B cell (primary cell): ENCODE measurements around the gene WWTR1. TPM values are rescaled to one million over a fixed set of nuclear protein-coding genes. Genes with fewer than 3 reads are reported as not detected.

ENCODE experiments used
- ATAC-seq: fragments of 200-7000 bp; cut with Tn5 transposase; one replicate; pipeline ENCODE4 v1.10.0; 2021; ENCODE audit warnings: low read depth, mild to moderate bottlenecking, moderate number of reproducible peaks, moderate library complexity
- CTCF ChIA-PET: fragments of 350-600 bp; sonication (Branson Sonifier 250); formaldehyde crosslinking; loops from one replicate; lab custom pipeline; 2021; ENCODE audit warnings: antibody characterized with exemption, inconsistent platforms; lab: Charles Lee
- POLR2A ChIA-PET: fragments of 350-600 bp; sonication (Branson Sonifier 250); formaldehyde crosslinking; loops from one replicate; lab custom pipeline; 2021; ENCODE audit warnings: antibody characterized with exemption; lab: Charles Lee
- DNase-seq: peaks from one replicate; pipeline ENCODE4 v3.0.0; 2013
- H2AFZ ChIP-seq: 2 replicates; pipeline ENCODE4 v1.6.1; 2012; ENCODE audit warnings: mild to moderate bottlenecking, low read depth, low read length; ENCODE audit not compliant: insufficient read depth, poor library complexity, severe bottlenecking
- H3K27ac ChIP-seq, 2 donors: 1 replicate in 1 of 2; 2 replicates in 1 of 2; pipeline ENCODE4 v1.5.1; 2012 to 2013; ENCODE audit warnings: low read length in 2 of 2, mild to moderate bottlenecking in 2 of 2, moderate library complexity in 1 of 2
- H3K27me3 ChIP-seq, 4 experiments: fragments of 200-600 bp in 1 of 4; sonication (generic) in 1 of 4; replicated peaks in 1 of 4; 1 replicate in 2 of 4; 2 replicates in 2 of 4; pipeline versions ENCODE4 v1.6.1 to v1.7.0; 2013 to 2016; ENCODE audit warnings: low read length in 3 of 4, mild to moderate bottlenecking in 2 of 4, mixed read lengths in 1 of 4, moderate library complexity in 1 of 4; ENCODE audit not compliant: insufficient read depth in 4 of 4, control insufficient read depth in 3 of 4; ENCODE audit errors: control extremely low read depth in 1 of 4
- H3K36me3 ChIP-seq, 2 experiments: replicated peaks in 1 of 2; 1 replicate in 1 of 2; 2 replicates in 1 of 2; pipeline versions ENCODE4 v1.6.1 to v1.7.1; 2013; ENCODE audit warnings: low read length in 1 of 2; ENCODE audit not compliant: insufficient read depth in 2 of 2, control insufficient read depth in 1 of 2; ENCODE audit errors: control extremely low read depth in 1 of 2, extremely low read depth in 1 of 2
- H3K4me1 ChIP-seq, 2 donors: fragments of 200-600 bp in 1 of 2; sonication (generic) in 1 of 2; 1 replicate in 1 of 2; 2 replicates in 1 of 2; pipeline versions ENCODE4 v1.5.1 to v1.6.1; 2013 to 2017; ENCODE audit warnings: low read length in 2 of 2; ENCODE audit not compliant: control insufficient read depth in 2 of 2, insufficient read depth in 2 of 2
- H3K4me2 ChIP-seq: replicated peaks from 2 replicates; pipeline ENCODE3; 2012; ENCODE audit warnings: mild to moderate bottlenecking, low read depth, low read length; ENCODE audit not compliant: poor library complexity, severe bottlenecking
- H3K4me3 ChIP-seq, 5 experiments: fragments of 200-600 bp in 1 of 5; sonication (generic) in 1 of 5; 1 replicate in 3 of 5; 2 replicates in 2 of 5; pipeline versions ENCODE4 v1.5.1 to v1.7.0; 2011 to 2016; ENCODE audit warnings: low read length in 4 of 5, mild to moderate bottlenecking in 4 of 5, low read depth in 2 of 5, control low read depth in 1 of 5, moderate library complexity in 1 of 5; ENCODE audit not compliant: insufficient read depth in 1 of 5; ENCODE audit errors: control extremely low read depth in 1 of 5, extremely low read depth in 1 of 5
- H3K79me2 ChIP-seq: fragments of 200-600 bp; sonication (generic); one replicate; pipeline ENCODE4 v1.6.0; 2016; ENCODE audit warnings: low read length; ENCODE audit not compliant: control insufficient read depth, insufficient read depth
- H3K9ac ChIP-seq: fragments of 200-600 bp; sonication (generic); 2 replicates; pipeline ENCODE4 v1.6.1; 2017; ENCODE audit warnings: mild to moderate bottlenecking, low read length, moderate library complexity
- H3K9me3 ChIP-seq, 3 donors: one replicate each; pipeline versions ENCODE4 v1.6.1 to v1.7.1; 2013; ENCODE audit warnings: low read length in 2 of 3; ENCODE audit not compliant: control insufficient read depth in 2 of 3, insufficient read depth in 1 of 3; ENCODE audit errors: control extremely low read depth in 1 of 3
- H4K20me1 ChIP-seq: 2 replicates; pipeline ENCODE4 v1.6.0; 2012; ENCODE audit warnings: mild to moderate bottlenecking, low read length; ENCODE audit not compliant: insufficient read depth, control insufficient read depth, poor library complexity, severe bottlenecking
- H3K27ac Mint-ChIP-seq: one replicate; pipeline ENCODE4 v1.8.0; 2021; ENCODE audit warnings: mixed read lengths
- H3K27me3 Mint-ChIP-seq: one replicate; pipeline ENCODE4 v1.8.0; 2021; ENCODE audit warnings: mixed read lengths
- H3K4me1 Mint-ChIP-seq: one replicate; pipeline ENCODE4 v1.8.0; 2021; ENCODE audit warnings: mixed read lengths
- H3K4me3 Mint-ChIP-seq: one replicate; pipeline ENCODE4 v1.8.0; 2021; ENCODE audit warnings: mixed read lengths
- H3K9me3 Mint-ChIP-seq: one replicate; pipeline ENCODE4 v1.8.0; 2022; ENCODE audit warnings: mixed read lengths; ENCODE audit not compliant: insufficient read depth
- CTCF ChIP-seq: fragments of 200-600 bp; IDR thresholded peaks from one replicate; pipeline ENCODE4 v1.8.0; 2022; ENCODE audit warnings: antibody characterized with exemption, mild to moderate bottlenecking
- EZH2 ChIP-seq: IDR thresholded peaks from 2 replicates; pipeline ENCODE4 v1.6.1; 2012; ENCODE audit warnings: borderline replicate concordance, low read depth, mild to moderate bottlenecking, moderate library complexity, low read length; ENCODE audit not compliant: insufficient read depth, poor library complexity, severe bottlenecking
- WGBS: methylation state at CpG from one replicate; pipeline ENCODE4 v1.1.5; 2013; ENCODE audit warnings: missing lambda C conversion rate; ENCODE audit not compliant: insufficient coverage; 5-methylcytosine and 5-hydroxymethylcytosine counted together
- intact Hi-C: fragments of 100-400 bp; cut with micrococcal nuclease; formaldehyde crosslinking; loops from one replicate; pipeline ENCODE4 v1.10.0; 2022
- polyA plus RNA-seq: library from polyadenylated mRNA; depleted of rRNA; stranded (reverse); fragments of >200 nt; gene quantifications from 2 replicates; pipeline ENCODE4 v1.2.3, GENCODE V29; 2012
- total RNA-seq, 2 donors: library from RNA; stranded (reverse); fragments of 120-200 nt in 1 of 2; gene quantifications; 1 replicate in 1 of 2; 2 replicates in 1 of 2; pipeline versions ENCODE4 v1.2.3 to v1.2.4, GENCODE V29; 2013 to 2022

Gene WWTR1
- total and polyA plus RNA-seq, 2 donors (not counting 1 experiment from before 2014, with no cell fraction given): 0.79 to 2.3 TPM

GRCh38 chr3:149476225-149476624 is 181.6 kb downstream of the WWTR1 start:
- H4K20me1 ChIP-seq: no peaks in the 10 kb centered on the region
- H3K4me1 ChIP-seq: no peaks in the 10 kb centered on the region
- H3K27me3 ChIP-seq: no peaks in the 10 kb centered on the region
- Mint-ChIP-seq H3K9me3 (no peaks in the 10 kb centered on the region), H3K4me1 (no peaks in the 10 kb centered on the region), H3K4me3 (no peak overlapping the region), H3K27me3 (peaks cover 4% of the 10 kb centered on the region), H3K27ac (no peak overlapping the region)
- no peaks in the 10 kb centered on the region for H3K79me2 ChIP-seq
- intact Hi-C loops: no loop called here
- DNase-seq (no peak), ATAC-seq (no peak)
- H3K9ac ChIP-seq: no peak overlapping the region
- CTCF ChIA-PET: interaction anchor here (0.9 kb wide), 1 partner anchor 10 kb away, joined by 3 read pairs; no protein-coding TSS in a partner anchor
- H3K9me3 ChIP-seq: no peaks in the 10 kb centered on the region
- no peak overlapping the region for H3K27ac ChIP-seq
- no peak for TF ChIP-seq CTCF
- TF ChIP-seq EZH2: no peak
- H3K36me3 ChIP-seq: no peaks in the 10 kb centered on the region
- H3K4me2 ChIP-seq: no peak overlapping the region
- no peak overlapping the region for H3K4me3 ChIP-seq
- 90% methylated on average over 3 of the region's 4 CpGs for WGBS
- POLR2A ChIA-PET: no interaction called here
- H2AFZ ChIP-seq: no peak overlapping the region

GRCh38 chr3:149475451-149476060 is 182.3 kb downstream of the WWTR1 start:
- H3K4me3 ChIP-seq: no peak overlapping the region
- no peak overlapping the region for H3K27ac Mint-ChIP-seq
- H3K4me1 ChIP-seq: no peaks in the 10 kb centered on the region
- H3K4me2 ChIP-seq: no peak overlapping the region
- H3K9me3 ChIP-seq: no peaks in the 10 kb centered on the region
- DNase-seq (no peak), ATAC-seq (no peak)
- H4K20me1 ChIP-seq: no peaks in the 10 kb centered on the region
- no peak overlapping the region for H2AFZ ChIP-seq
- H3K27me3 Mint-ChIP-seq: peaks cover 4% of the 10 kb centered on the region
- H3K79me2 ChIP-seq: no peaks in the 10 kb centered on the region
- no peaks in the 10 kb centered on the region for H3K4me1 Mint-ChIP-seq
- no peak overlapping the region for H3K4me3 Mint-ChIP-seq
- no peak for TF ChIP-seq EZH2
- no peak for TF ChIP-seq CTCF
- CTCF ChIA-PET: no interaction called here
- H3K36me3 ChIP-seq: no peaks in the 10 kb centered on the region
- no peaks in the 10 kb centered on the region for H3K9me3 Mint-ChIP-seq
- WGBS: 100% methylated on average over 4 of the region's 7 CpGs
- H3K27ac ChIP-seq: no peak overlapping the region
- H3K9ac ChIP-seq: no peak overlapping the region
- POLR2A ChIA-PET: no interaction called here
- no peaks in the 10 kb centered on the region for H3K27me3 ChIP-seq
- intact Hi-C loops: no loop called here
